Measurements from ENCODE around the gene FBXL16.

DNA sequence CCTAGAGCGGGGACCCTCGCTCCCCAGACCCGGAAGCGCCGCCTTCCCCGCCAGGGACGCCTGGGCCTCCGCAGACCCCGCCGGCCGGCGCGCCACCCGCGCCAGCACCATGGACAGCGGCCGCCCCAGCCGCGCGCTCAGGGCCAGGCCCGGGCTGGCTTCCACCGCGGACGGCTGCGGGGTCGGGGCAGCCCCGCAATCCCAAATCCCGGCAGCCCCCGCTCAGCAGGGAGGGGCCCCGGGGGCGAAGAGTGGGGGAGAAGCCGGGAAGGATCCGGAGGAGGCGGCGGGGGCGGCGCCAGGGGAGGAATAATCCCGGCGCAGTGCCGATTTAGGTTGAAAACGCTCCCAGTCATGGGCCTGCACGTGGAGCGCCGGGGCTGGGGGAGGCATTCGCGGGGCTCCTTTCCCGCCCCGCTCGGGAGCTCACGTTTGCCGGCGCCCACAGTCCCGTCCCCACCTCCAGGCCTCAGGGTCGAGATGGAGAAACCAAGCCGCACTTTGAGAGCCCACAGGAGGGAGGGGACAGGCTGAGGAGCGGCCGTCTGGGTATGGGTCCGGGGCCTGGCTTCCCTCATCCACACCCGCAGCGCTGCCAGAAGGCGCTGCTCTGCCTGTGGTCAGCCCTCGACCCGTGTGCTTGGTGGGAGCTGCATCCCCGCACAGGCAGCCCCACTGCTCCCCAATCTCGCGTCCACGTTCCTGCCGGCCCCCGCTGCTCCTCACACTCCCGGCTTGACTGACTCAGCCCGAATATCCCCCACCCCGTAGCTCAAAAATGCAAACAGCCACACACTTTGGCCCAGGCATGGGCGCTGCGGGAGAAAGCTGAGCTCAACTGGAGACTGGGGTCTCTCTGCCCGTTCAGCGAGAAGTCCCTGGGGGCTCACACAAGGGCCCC lies 4.7 kb downstream of the FBXL16 start:
- TF ChIP-seq POLR2AphosphoS5 (IDR thresholded peaks at IDR 0.05) (no peak), POLR2A (IDR thresholded peaks at IDR 0.05; ENCODE audit: low read depth) (no peak), EP300 (IDR thresholded peaks at IDR 0.05) (no peak)
- TF ChIP-seq, protein P1, sequence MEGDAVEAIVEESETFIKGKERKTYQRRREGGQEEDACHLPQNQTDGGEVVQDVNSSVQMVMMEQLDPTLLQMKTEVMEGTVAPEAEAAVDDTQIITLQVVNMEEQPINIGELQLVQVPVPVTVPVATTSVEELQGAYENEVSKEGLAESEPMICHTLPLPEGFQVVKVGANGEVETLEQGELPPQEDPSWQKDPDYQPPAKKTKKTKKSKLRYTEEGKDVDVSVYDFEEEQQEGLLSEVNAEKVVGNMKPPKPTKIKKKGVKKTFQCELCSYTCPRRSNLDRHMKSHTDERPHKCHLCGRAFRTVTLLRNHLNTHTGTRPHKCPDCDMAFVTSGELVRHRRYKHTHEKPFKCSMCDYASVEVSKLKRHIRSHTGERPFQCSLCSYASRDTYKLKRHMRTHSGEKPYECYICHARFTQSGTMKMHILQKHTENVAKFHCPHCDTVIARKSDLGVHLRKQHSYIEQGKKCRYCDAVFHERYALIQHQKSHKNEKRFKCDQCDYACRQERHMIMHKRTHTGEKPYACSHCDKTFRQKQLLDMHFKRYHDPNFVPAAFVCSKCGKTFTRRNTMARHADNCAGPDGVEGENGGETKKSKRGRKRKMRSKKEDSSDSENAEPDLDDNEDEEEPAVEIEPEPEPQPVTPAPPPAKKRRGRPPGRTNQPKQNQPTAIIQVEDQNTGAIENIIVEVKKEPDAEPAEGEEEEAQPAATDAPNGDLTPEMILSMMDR (IDR thresholded peaks at IDR 0.05), result no peak
